A673 (cell line): ENCODE data around the gene NUP188. TPM values are rescaled to one million over a fixed set of nuclear protein-coding genes. Genes with fewer than 3 reads are reported as not detected.

Experiments
- BruUV-seq: library from RNA; stranded (reverse); fragments of 400-500 nt; replicated peaks from 2 replicates; lab custom pipeline; 2021; lab: Mats Ljungman, UMichigan
- CTCF ChIA-PET: fragments of 300-600 bp; sonication (Branson Sonifier 250); formaldehyde crosslinking; loops from one replicate; lab custom pipeline; 2022; ENCODE audit warnings: antibody characterized with exemption; lab: Charles Lee
- POLR2A ChIA-PET: fragments of 300-600 bp; sonication (Branson Sonifier 250); formaldehyde crosslinking; loops from one replicate; lab custom pipeline; 2022; ENCODE audit warnings: antibody characterized with exemption; ENCODE audit not compliant: low non-redundant PET; lab: Charles Lee
- DNase-seq: peaks from one replicate; pipeline ENCODE4 v3.0.0-alpha.2; 2015; ENCODE audit warnings: low spot score
- H3K27ac ChIP-seq: fragments of 200-600 bp; sonication (generic); 2 replicates; pipeline ENCODE4 v1.5.1; 2016; ENCODE audit warnings: mixed run types, low read depth, mild to moderate bottlenecking, mixed read lengths, antibody characterized with exemption, low read length; ENCODE audit not compliant: poor library complexity, severe bottlenecking
- H3K27me3 ChIP-seq: fragments of 200-600 bp; sonication (generic); replicated peaks from 2 replicates; pipeline ENCODE4 v1.6.1; 2017; ENCODE audit warnings: mixed run types, low read depth, mild to moderate bottlenecking, mixed read lengths, antibody characterized with exemption, low read length; ENCODE audit not compliant: insufficient read depth, poor library complexity
- H3K36me3 ChIP-seq: fragments of 200-600 bp; sonication (generic); 2 replicates; pipeline ENCODE4 v1.6.1; 2016; ENCODE audit warnings: mixed run types, mild to moderate bottlenecking, mixed read lengths, antibody characterized with exemption, low read length; ENCODE audit not compliant: insufficient read depth, poor library complexity, severe bottlenecking
- H3K4me1 ChIP-seq: fragments of 200-600 bp; sonication (generic); 2 replicates; pipeline ENCODE4 v1.6.1; 2017; ENCODE audit warnings: mixed run types, mild to moderate bottlenecking, mixed read lengths, antibody characterized with exemption, low read length; ENCODE audit not compliant: insufficient read depth, poor library complexity, severe bottlenecking
- H3K4me3 ChIP-seq: fragments of 200-600 bp; sonication (generic); 2 replicates; pipeline ENCODE4 v1.5.1; 2016; ENCODE audit warnings: low read depth, mixed run types, mild to moderate bottlenecking, mixed read lengths, low read length; ENCODE audit not compliant: poor library complexity, severe bottlenecking
- H3K9me3 ChIP-seq: fragments of 200-600 bp; sonication (generic); 2 replicates; pipeline ENCODE4 v1.6.1; 2016; ENCODE audit warnings: mixed run types, low read depth, mild to moderate bottlenecking, mixed read lengths, antibody characterized with exemption, low read length; ENCODE audit not compliant: poor library complexity, severe bottlenecking
- CTCF ChIP-seq: fragments of 300-800, 200-600 bp; sonication (generic); conservative IDR thresholded peaks from 2 replicates; pipeline ENCODE4 v1.5.1; 2017; ENCODE audit warnings: low read depth, mild to moderate bottlenecking, antibody characterized with exemption, low read length, moderate library complexity, mixed read lengths
- EZH2 ChIP-seq: fragments of 200-600 bp; sonication (generic); IDR thresholded peaks from 2 replicates; pipeline ENCODE4 v1.6.1; 2017; ENCODE audit warnings: borderline replicate concordance, low read depth, mild to moderate bottlenecking, mixed read lengths, antibody characterized with exemption, low read length; ENCODE audit not compliant: poor library complexity, severe bottlenecking
- intact Hi-C: fragments of 100-400 bp; cut with micrococcal nuclease; formaldehyde crosslinking; loops from one replicate; pipeline ENCODE4 v1.10.0; 2022; ENCODE audit not compliant: unreplicated experiment
- total RNA-seq: library from RNA; stranded (reverse); gene quantifications from 2 replicates; pipeline ENCODE4 v1.2.3, GENCODE V29; 2021

The NUP188 gene
- total RNA-seq, 1 experiment from 2014 or later = 170 TPM

- POLR2A ChIA-PET = interaction anchor here (0.7 kb wide), 2 partner anchors 9 to 570 kb away, joined by 3 to 4 read pairs; no protein-coding TSS in a partner anchor
- Histone ChIP-seq H3K27ac (peak within 1 kb of the TSS; percentile 86), H3K9me3 (no peaks in the 10 kb centered on the region), H3K4me1 (peaks cover 12% of the 10 kb centered on the region), H3K4me3 (peak within 1 kb of the TSS; percentile 97), H3K36me3 (no peaks in the 10 kb centered on the region), H3K27me3 (no peaks in the 10 kb centered on the region)
- no TSS peak for BruUV-seq
- intact Hi-C loops = no loop called here
- CTCF ChIA-PET = interaction anchor here (0.5 kb wide), 1 partner anchor 175 kb away, joined by 3 read pairs; no protein-coding TSS in a partner anchor
- peak; percentile 100 for DNase-seq
- TF ChIP-seq EZH2 = no peak
- TF ChIP-seq CTCF = no peak
These were observed 88.9 kb downstream of the NUP188 start, which contains the start of gene MIGA2 for GRCh38 chr9:129036241-129036922. Gene MIGA2 (plus strand): TSS chr9:129036626. CDS start chr9:129040595, 3,969 bp downstream.

DNA sequence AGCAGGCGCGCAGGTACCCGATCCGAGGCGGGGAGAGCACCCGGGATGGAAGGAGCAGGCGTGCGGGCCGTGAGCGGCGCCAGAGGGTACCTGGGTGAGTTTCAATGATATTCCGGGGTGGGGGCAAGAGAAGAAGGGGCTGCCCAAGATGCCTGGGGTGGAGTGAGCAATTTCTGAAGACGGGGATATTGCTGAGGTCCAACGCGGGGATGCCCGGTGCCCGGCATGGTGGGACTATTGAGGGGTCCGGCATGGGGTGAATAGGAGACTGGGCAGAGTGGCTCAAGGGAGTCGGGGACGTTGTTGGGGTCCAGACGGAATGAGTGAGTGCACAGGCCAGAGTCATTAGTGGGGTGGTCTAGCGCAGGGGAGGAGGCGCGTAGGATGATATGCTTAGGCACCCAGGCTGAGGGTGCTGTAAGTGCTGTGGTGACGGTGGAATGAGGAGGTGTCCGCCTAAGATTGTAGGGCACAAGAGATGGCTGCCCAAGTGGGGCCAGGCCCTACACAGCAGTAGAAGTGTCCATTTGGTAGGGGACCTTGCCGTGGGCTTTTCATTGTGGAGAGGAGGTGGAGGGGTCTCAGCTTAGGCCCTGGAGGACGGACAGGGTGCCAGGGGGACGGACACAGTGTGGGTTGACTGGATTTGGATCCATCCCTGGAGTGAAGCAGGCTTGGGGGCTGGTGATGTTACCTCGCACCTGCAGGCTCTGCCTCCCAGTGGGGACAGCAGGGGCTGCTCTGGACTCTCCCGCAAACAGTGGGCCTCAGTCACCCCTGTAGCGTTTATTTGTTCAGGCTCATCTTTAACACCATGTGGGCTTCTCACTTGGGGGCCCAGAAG lies 89.6 kb downstream of the NUP188 start:
- BruUV-seq = no TSS peak
- CTCF ChIA-PET = no interaction called here

More for the DNA sequence above, 89.6 kb downstream of the NUP188 start:
- no peak for DNase-seq
- Histone ChIP-seq H3K9me3 (no peaks in the 10 kb centered on the region), H3K36me3 (peaks cover 3% of the 10 kb centered on the region), H3K4me3 (peak overlapping the region; percentile 97), H3K27me3 (no peaks in the 10 kb centered on the region), H3K4me1 (peaks cover 12% of the 10 kb centered on the region), H3K27ac (peak overlapping the region; percentile 86)
- TF ChIP-seq CTCF (no peak), EZH2 (no peak)
- intact Hi-C loops = no loop called here
- POLR2A ChIA-PET = interaction anchor here (0.7 kb wide), 1 partner anchor 10 kb away, joined by 4 read pairs; no protein-coding TSS in a partner anchor
